GM06990 (cell line): ENCODE measurements around the gene ABCB4.

Experiments used
- DNase-seq: peaks from one replicate; pipeline ENCODE4 v3.0.0-alpha.2; 2011; ENCODE audit not compliant: insufficient read length; ENCODE audit errors: extremely low read depth
- H3K27me3 ChIP-seq: replicated peaks from 2 replicates; pipeline ENCODE4 v1.6.0; 2011; ENCODE audit warnings: low read length; ENCODE audit not compliant: control insufficient read depth, insufficient read depth
- H3K36me3 ChIP-seq: 2 replicates; pipeline ENCODE4 v1.5.1; 2011; ENCODE audit warnings: low read length; ENCODE audit not compliant: control insufficient read depth, insufficient read depth
- H3K4me3 ChIP-seq: replicated peaks from 2 replicates; pipeline ENCODE4 v1.5.1; 2011; ENCODE audit warnings: low read depth, mild to moderate bottlenecking, control low read depth, low read length
- CTCF ChIP-seq: IDR thresholded peaks from 2 replicates; pipeline ENCODE4 v1.5.1; 2011; ENCODE audit warnings: low read length, control low read depth, mild to moderate bottlenecking, inconsistent platforms; ENCODE audit not compliant: insufficient read depth, poor library complexity, severe bottlenecking

ABCB4 gene

GRCh38 chr7:87494454-87494853 is 19.0 kb upstream of the ABCB4 start:
- no peak for TF ChIP-seq CTCF
- Histone ChIP-seq H3K27me3 (no peaks in the 10 kb centered on the region), H3K4me3 (no peak overlapping the region), H3K36me3 (no peaks in the 10 kb centered on the region)
- DNase-seq: no peak

DNA sequence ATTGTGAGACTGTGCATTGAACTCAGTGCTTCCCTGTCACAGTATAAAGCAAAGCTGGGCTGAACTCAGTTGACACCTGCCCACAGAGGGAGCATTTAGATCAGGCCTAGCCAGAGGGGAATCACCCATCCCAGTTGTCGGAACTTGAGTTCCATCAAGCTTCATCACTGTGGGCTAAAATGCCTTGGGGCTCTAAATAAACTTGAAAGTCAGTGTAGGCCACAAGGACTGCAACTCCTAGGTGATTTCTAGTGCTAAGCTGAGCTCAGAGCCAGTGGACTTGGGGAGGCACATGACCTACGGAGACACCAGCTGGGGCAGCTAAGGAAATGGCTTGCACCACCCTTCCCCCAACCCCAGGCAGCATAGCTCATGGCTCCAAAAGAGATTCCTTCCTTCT is 7.7 kb upstream of the ABCB4 start:
- TF ChIP-seq CTCF: no peak
- H3K36me3 ChIP-seq: no peaks in the 10 kb centered on the region

GRCh38 chr7:87482115-87482514 is 6.6 kb upstream of the ABCB4 start:
- Histone ChIP-seq H3K4me3 (no peak overlapping the region), H3K27me3 (no peaks in the 10 kb centered on the region), H3K36me3 (no peaks in the 10 kb centered on the region)
- no peak for TF ChIP-seq CTCF
- DNase-seq: no peak

More for the DNA sequence above, 7.7 kb upstream of the ABCB4 start:
- Histone ChIP-seq H3K27me3 (no peaks in the 10 kb centered on the region), H3K4me3 (no peak overlapping the region)
- DNase-seq: no peak

- TF ChIP-seq CTCF: no peak
- DNase-seq: no peak
- H3K27me3 ChIP-seq: no peaks in the 10 kb centered on the region
- no peaks in the 10 kb centered on the region for H3K36me3 ChIP-seq
- H3K4me3 ChIP-seq: no peak overlapping the region
Measured at GRCh38 chr7:87480386-87480785, 4.9 kb upstream of the ABCB4 start.

- DNase-seq: no peak
- Histone ChIP-seq H3K27me3 (no peaks in the 10 kb centered on the region), H3K36me3 (no peaks in the 10 kb centered on the region), H3K4me3 (no peak overlapping the region)
- TF ChIP-seq CTCF: no peak
Measured at GRCh38 chr7:87479951-87480350, 4.5 kb upstream of the ABCB4 start.

DNA sequence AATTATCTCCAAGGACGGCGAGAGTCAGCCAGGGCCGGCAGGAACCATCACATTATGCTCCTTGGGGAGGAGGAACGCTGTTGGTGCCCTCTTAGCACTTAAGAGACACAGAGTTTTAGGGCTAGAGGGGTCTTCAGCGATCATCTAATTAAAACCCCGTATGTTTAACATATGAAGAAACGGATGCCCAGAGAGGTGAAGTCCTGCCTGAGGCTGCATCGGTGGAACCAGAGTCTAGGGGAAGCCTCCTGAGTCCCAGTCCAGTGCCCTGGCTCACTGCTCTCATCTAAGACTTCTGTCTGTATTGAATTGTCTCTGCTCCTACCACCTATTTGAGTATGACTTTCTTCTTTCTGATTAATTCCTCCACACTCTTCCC is 688 bp upstream of the ABCB4 start:
- no peaks in the 10 kb centered on the region for H3K36me3 ChIP-seq
- TF ChIP-seq CTCF: no peak
- no peak for DNase-seq
- no peaks in the 10 kb centered on the region for H3K27me3 ChIP-seq
- H3K4me3 ChIP-seq: peak overlapping the region; percentile 75
